MCF 10A (cell line): ENCODE data around the gene ITGAE. TPM values are rescaled to one million over a fixed set of nuclear protein-coding genes. Genes with fewer than 3 reads are reported as not detected.

ENCODE experiments used
- BruUV-seq: library from RNA; stranded (reverse); fragments of 400-500 nt; replicated peaks from 2 replicates; lab custom pipeline; 2021; lab: Mats Ljungman, UMichigan
- CTCF ChIA-PET: fragments of 300-600 bp; sonication (Branson Sonifier 250); formaldehyde crosslinking; extraction: SDS; loops from one replicate; lab custom pipeline; 2021; ENCODE audit warnings: antibody characterized with exemption, inconsistent platforms; lab: Yijun Ruan, JAX
- POLR2A ChIA-PET: fragments of 300-600, 350-650 bp; sonication (Branson Sonifier 250); formaldehyde crosslinking; extraction: SDS; loops from one replicate; lab custom pipeline; 2020; ENCODE audit warnings: antibody characterized with exemption, inconsistent platforms; lab: Yijun Ruan, JAX
- DNase-seq: peaks from one replicate; pipeline ENCODE4 v3.0.0-alpha.2; 2018; ENCODE audit not compliant: unreplicated experiment
- H3K27ac Mint-ChIP-seq: one replicate; pipeline ENCODE4 v1.8.0; 2022; ENCODE audit warnings: mild to moderate bottlenecking, low read depth, mixed read lengths; ENCODE audit not compliant: unreplicated experiment
- H3K27me3 Mint-ChIP-seq: one replicate; pipeline ENCODE4 v1.8.0; 2022; ENCODE audit warnings: mixed read lengths; ENCODE audit not compliant: insufficient read depth, unreplicated experiment
- H3K36me3 Mint-ChIP-seq: one replicate; pipeline ENCODE4 v1.8.0; 2022; ENCODE audit warnings: mild to moderate bottlenecking, moderate library complexity, mixed read lengths; ENCODE audit not compliant: insufficient read depth, unreplicated experiment
- H3K4me1 Mint-ChIP-seq: one replicate; pipeline ENCODE4 v1.8.0; 2022; ENCODE audit warnings: mixed read lengths; ENCODE audit not compliant: insufficient read depth, unreplicated experiment
- H3K4me3 Mint-ChIP-seq: one replicate; pipeline ENCODE4 v1.8.0; 2022; ENCODE audit warnings: mild to moderate bottlenecking, moderate library complexity, mixed read lengths; ENCODE audit not compliant: unreplicated experiment
- H3K9me3 Mint-ChIP-seq: one replicate; pipeline ENCODE4 v1.8.0; 2022; ENCODE audit warnings: mixed read lengths; ENCODE audit not compliant: unreplicated experiment
- CTCF ChIP-seq: fragments of 200-600 bp; IDR thresholded peaks from one replicate; pipeline ENCODE4 v1.8.0; 2022; ENCODE audit warnings: antibody characterized with exemption, mild to moderate bottlenecking; ENCODE audit not compliant: unreplicated experiment
- intact Hi-C: fragments of 100-400 bp; cut with micrococcal nuclease; formaldehyde crosslinking; loops from 2 replicates; pipeline ENCODE4 v1.14.1; 2022
- total RNA-seq: library from RNA; stranded (reverse); gene quantifications from 2 replicates; pipeline ENCODE4 v1.2.3, GENCODE V29; 2022

ITGAE gene
- total RNA-seq, 1 experiment from 2014 or later, result 26.6 TPM

GRCh38 chr17:3718201-3718600, 82.8 kb downstream of the ITGAE start:
- CTCF ChIA-PET, result no interaction called here
- TF ChIP-seq CTCF, result no peak
- Mint-ChIP-seq H3K36me3 (peaks cover 67% of the 10 kb centered on the region), H3K4me1 (peaks cover 23% of the 10 kb centered on the region), H3K4me3 (no peak overlapping the region), H3K27me3 (no peaks in the 10 kb centered on the region), H3K9me3 (no peaks in the 10 kb centered on the region), H3K27ac (no peak overlapping the region)
- no peak for DNase-seq
- BruUV-seq, result no TSS peak
- POLR2A ChIA-PET, result interaction anchor here (0.6 kb wide), 1 partner anchor 1382 kb away, joined by 3 read pairs; the partner anchor contains the start of gene TSR1
- intact Hi-C loops, result no loop called here

- BruUV-seq, result no TSS peak
- no peak for TF ChIP-seq CTCF
- H3K4me1 Mint-ChIP-seq, result peaks cover 6% of the 10 kb centered on the region
- intact Hi-C loops, result no loop called here
- no peak for DNase-seq
- H3K36me3 Mint-ChIP-seq, result peaks cover 68% of the 10 kb centered on the region
- no peak overlapping the region for H3K27ac Mint-ChIP-seq
- H3K4me3 Mint-ChIP-seq, result no peak overlapping the region
- no peaks in the 10 kb centered on the region for H3K27me3 Mint-ChIP-seq
- POLR2A ChIA-PET, result interaction anchor here (0.6 kb wide), 1 partner anchor 36 kb away, joined by 3 read pairs; no protein-coding TSS in a partner anchor
- CTCF ChIA-PET, result interaction anchor here (0.5 kb wide), 1 partner anchor 33 kb away, joined by 4 read pairs; no protein-coding TSS in a partner anchor
- no peaks in the 10 kb centered on the region for H3K9me3 Mint-ChIP-seq
Observed at GRCh38 chr17:3715296-3715695, 85.7 kb downstream of the ITGAE start.

- Mint-ChIP-seq H3K36me3 (peaks cover 49% of the 10 kb centered on the region), H3K4me3 (no peak overlapping the region), H3K27ac (no peak overlapping the region), H3K27me3 (no peaks in the 10 kb centered on the region), H3K9me3 (no peaks in the 10 kb centered on the region), H3K4me1 (no peaks in the 10 kb centered on the region)
- no TSS peak for BruUV-seq
- CTCF ChIA-PET, result interaction anchor here (1.5 kb wide), 1 partner anchor 30 kb away, joined by 3 read pairs; no protein-coding TSS in a partner anchor
- no peak for TF ChIP-seq CTCF
- no peak for DNase-seq
- intact Hi-C loops, result no loop called here
- POLR2A ChIA-PET, result interaction anchor here (0.7 to 1.5 kb wide), 3 partner anchors 10 to 128 kb away, joined by 3 to 7 read pairs (median 3); no protein-coding TSS in a partner anchor
Observed at GRCh38 chr17:3712811-3713463, 88.1 kb downstream of the ITGAE start.

- Mint-ChIP-seq H3K4me1 (no peaks in the 10 kb centered on the region), H3K36me3 (peaks cover 32% of the 10 kb centered on the region), H3K9me3 (no peaks in the 10 kb centered on the region), H3K27me3 (no peaks in the 10 kb centered on the region), H3K27ac (no peak overlapping the region), H3K4me3 (no peak overlapping the region)
- intact Hi-C loops, result no loop called here
- ChIA-PET POLR2A (no interaction called here), CTCF (interaction anchor here (0.6 kb wide), 1 partner anchor 1348 kb away, joined by 3 read pairs; no protein-coding TSS in a partner anchor)
- TF ChIP-seq CTCF, result no peak
- BruUV-seq, result no TSS peak
- peak; percentile 57 for DNase-seq
Observed at GRCh38 chr17:3710951-3711383, 90.0 kb downstream of the ITGAE start.
